ENCODE data around the gene SLCO4C1.

Gene SLCO4C1

GRCh38 chr5:102286476-102286875 is 9.6 kb downstream of the SLCO4C1 start:
- TF ChIP-seq RAD21 (IDR thresholded peaks at IDR 0.05; ENCODE audit: low read depth): no peak
- no peak for TF ChIP-seq YY1 (IDR thresholded peaks at IDR 0.05; ENCODE audit: low read depth)
- TF ChIP-seq EGR1 (IDR thresholded peaks at IDR 0.05): no peak
- TF ChIP-seq FOXM1 (IDR thresholded peaks at IDR 0.05; ENCODE audit: borderline replicate concordance, low read depth): no peak
- TF ChIP-seq ZBTB7A (IDR thresholded peaks at IDR 0.05; ENCODE audit: low read depth): no peak
- TF ChIP-seq USF1 (IDR thresholded peaks at IDR 0.05): no peak
- TF ChIP-seq EP300 (IDR thresholded peaks at IDR 0.05; ENCODE audit: borderline replicate concordance): no peak
- no peak for TF ChIP-seq TAF1 (IDR thresholded peaks at IDR 0.05; ENCODE audit: low read depth)
- TF ChIP-seq TCF12 (IDR thresholded peaks at IDR 0.05; ENCODE audit: low read depth): no peak
- TF ChIP-seq, protein P1, sequence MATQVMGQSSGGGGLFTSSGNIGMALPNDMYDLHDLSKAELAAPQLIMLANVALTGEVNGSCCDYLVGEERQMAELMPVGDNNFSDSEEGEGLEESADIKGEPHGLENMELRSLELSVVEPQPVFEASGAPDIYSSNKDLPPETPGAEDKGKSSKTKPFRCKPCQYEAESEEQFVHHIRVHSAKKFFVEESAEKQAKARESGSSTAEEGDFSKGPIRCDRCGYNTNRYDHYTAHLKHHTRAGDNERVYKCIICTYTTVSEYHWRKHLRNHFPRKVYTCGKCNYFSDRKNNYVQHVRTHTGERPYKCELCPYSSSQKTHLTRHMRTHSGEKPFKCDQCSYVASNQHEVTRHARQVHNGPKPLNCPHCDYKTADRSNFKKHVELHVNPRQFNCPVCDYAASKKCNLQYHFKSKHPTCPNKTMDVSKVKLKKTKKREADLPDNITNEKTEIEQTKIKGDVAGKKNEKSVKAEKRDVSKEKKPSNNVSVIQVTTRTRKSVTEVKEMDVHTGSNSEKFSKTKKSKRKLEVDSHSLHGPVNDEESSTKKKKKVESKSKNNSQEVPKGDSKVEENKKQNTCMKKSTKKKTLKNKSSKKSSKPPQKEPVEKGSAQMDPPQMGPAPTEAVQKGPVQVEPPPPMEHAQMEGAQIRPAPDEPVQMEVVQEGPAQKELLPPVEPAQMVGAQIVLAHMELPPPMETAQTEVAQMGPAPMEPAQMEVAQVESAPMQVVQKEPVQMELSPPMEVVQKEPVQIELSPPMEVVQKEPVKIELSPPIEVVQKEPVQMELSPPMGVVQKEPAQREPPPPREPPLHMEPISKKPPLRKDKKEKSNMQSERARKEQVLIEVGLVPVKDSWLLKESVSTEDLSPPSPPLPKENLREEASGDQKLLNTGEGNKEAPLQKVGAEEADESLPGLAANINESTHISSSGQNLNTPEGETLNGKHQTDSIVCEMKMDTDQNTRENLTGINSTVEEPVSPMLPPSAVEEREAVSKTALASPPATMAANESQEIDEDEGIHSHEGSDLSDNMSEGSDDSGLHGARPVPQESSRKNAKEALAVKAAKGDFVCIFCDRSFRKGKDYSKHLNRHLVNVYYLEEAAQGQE (IDR thresholded peaks at IDR 0.05; ENCODE audit: low read depth): no peak
- TF ChIP-seq TEAD4 (IDR thresholded peaks at IDR 0.05): no peak
- no peak for TF ChIP-seq CEBPB (IDR thresholded peaks at IDR 0.05)
- no peak for TF ChIP-seq CREB1 (IDR thresholded peaks at IDR 0.05; ENCODE audit: low read depth)
- no peak for TF ChIP-seq MAX (IDR thresholded peaks at IDR 0.05)
- no peak for TF ChIP-seq NFIC (IDR thresholded peaks at IDR 0.05)

DNA sequence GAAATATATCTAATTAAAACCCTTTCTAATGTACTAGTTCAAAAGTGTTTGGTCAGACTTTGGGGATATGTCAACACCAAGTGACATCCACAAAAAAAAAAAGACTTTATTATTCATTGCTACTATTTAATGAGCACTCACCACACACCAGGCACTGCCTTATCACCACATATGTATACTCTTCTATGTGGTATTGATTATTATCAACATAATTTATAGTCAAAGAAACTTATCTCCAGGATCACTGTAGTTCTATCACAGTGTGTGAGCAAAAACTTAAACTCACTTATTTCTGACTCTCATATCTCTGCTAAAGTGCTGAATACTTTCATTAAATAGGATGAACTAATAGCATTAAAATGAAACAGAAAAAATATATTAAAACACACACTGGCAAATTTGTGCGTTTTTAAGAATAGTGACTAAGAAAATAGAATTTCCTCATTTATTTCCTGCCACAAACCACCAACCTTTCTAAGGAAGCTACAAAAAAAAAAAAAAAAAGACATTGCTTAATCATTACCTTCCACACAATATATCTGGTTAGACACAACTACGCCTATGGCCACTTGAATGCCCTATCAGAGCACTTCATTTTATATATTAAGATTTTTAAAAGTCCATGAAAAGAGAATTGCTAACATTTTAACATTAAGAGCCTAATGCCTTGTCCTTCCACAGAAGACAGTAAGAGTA is 12.8 kb downstream of the SLCO4C1 start:
- TF ChIP-seq EP300 (IDR thresholded peaks at IDR 0.05; ENCODE audit: borderline replicate concordance) (no peak), CEBPB (IDR thresholded peaks at IDR 0.05) (no peak), EGR1 (IDR thresholded peaks at IDR 0.05) (no peak), RAD21 (IDR thresholded peaks at IDR 0.05; ENCODE audit: low read depth) (no peak), TAF1 (IDR thresholded peaks at IDR 0.05; ENCODE audit: low read depth) (no peak), CREB1 (IDR thresholded peaks at IDR 0.05; ENCODE audit: low read depth) (no peak), TCF12 (IDR thresholded peaks at IDR 0.05; ENCODE audit: low read depth) (no peak), FOXM1 (IDR thresholded peaks at IDR 0.05; ENCODE audit: borderline replicate concordance, low read depth) (no peak), MAX (IDR thresholded peaks at IDR 0.05) (no peak), USF1 (IDR thresholded peaks at IDR 0.05) (no peak), ZBTB7A (IDR thresholded peaks at IDR 0.05; ENCODE audit: low read depth) (no peak), YY1 (IDR thresholded peaks at IDR 0.05; ENCODE audit: low read depth) (no peak), NFIC (IDR thresholded peaks at IDR 0.05) (no peak), TEAD4 (IDR thresholded peaks at IDR 0.05) (no peak)
- TF ChIP-seq, protein P1 (IDR thresholded peaks at IDR 0.05; ENCODE audit: low read depth): no peak

- TF ChIP-seq YY1 (IDR thresholded peaks at IDR 0.05; ENCODE audit: low read depth): no peak
- TF ChIP-seq RAD21 (IDR thresholded peaks at IDR 0.05; ENCODE audit: low read depth): no peak
- TF ChIP-seq MAX (IDR thresholded peaks at IDR 0.05): no peak
- TF ChIP-seq TAF1 (IDR thresholded peaks at IDR 0.05; ENCODE audit: low read depth): no peak
- TF ChIP-seq TEAD4 (IDR thresholded peaks at IDR 0.05): no peak
- TF ChIP-seq CEBPB (IDR thresholded peaks at IDR 0.05): no peak
- no peak for TF ChIP-seq CREB1 (IDR thresholded peaks at IDR 0.05; ENCODE audit: low read depth)
- TF ChIP-seq NFIC (IDR thresholded peaks at IDR 0.05): no peak
- TF ChIP-seq EP300 (IDR thresholded peaks at IDR 0.05; ENCODE audit: borderline replicate concordance): no peak
- TF ChIP-seq, protein P1 (IDR thresholded peaks at IDR 0.05; ENCODE audit: low read depth): no peak
- no peak for TF ChIP-seq TCF12 (IDR thresholded peaks at IDR 0.05; ENCODE audit: low read depth)
- no peak for TF ChIP-seq FOXM1 (IDR thresholded peaks at IDR 0.05; ENCODE audit: borderline replicate concordance, low read depth)
- no peak for TF ChIP-seq USF1 (IDR thresholded peaks at IDR 0.05)
- no peak for TF ChIP-seq ZBTB7A (IDR thresholded peaks at IDR 0.05; ENCODE audit: low read depth)
- no peak for TF ChIP-seq EGR1 (IDR thresholded peaks at IDR 0.05)
These were observed 16.4 kb downstream of the SLCO4C1 start for GRCh38 chr5:102279711-102280110.
